Ectodermal cell (in vitro differentiated cells): ENCODE data around the gene SMAD6.
A peak's percentile ranks its signal among the peaks of the same experiment; 100 is the strongest.

Experiments used
- H3K27ac ChIP-seq: 2 replicates; pipeline ENCODE4 v1.7.0; 2013; ENCODE audit warnings: mild to moderate bottlenecking, low read depth, low read length; ENCODE audit not compliant: insufficient read depth, poor library complexity, severe bottlenecking
- H3K27me3 ChIP-seq: 2 replicates; pipeline ENCODE4 v1.7.0; 2013; ENCODE audit warnings: mild to moderate bottlenecking, low read length; ENCODE audit not compliant: insufficient read depth, control insufficient read depth, poor library complexity, severe bottlenecking
- H3K36me3 ChIP-seq: one replicate; pipeline ENCODE4 v1.7.0; 2013; ENCODE audit warnings: low read length; ENCODE audit not compliant: control insufficient read depth, insufficient read depth
- H3K4me1 ChIP-seq: one replicate; pipeline ENCODE4 v1.7.0; 2013; ENCODE audit warnings: low read length; ENCODE audit not compliant: control insufficient read depth, insufficient read depth
- H3K4me3 ChIP-seq: 2 replicates; pipeline ENCODE4 v1.7.0; 2013; ENCODE audit warnings: low read depth, low read length, control low read depth; ENCODE audit not compliant: insufficient read depth
- H3K9me3 ChIP-seq: 2 replicates; pipeline ENCODE4 v1.7.0; 2013; ENCODE audit warnings: mild to moderate bottlenecking, low read length, moderate library complexity; ENCODE audit not compliant: control insufficient read depth
- WGBS, 2 experiments: methylation state at CpG; one replicate each; pipeline ENCODE4 v1.1.7; 2013; ENCODE audit warnings: missing lambda C conversion rate in 2 of 2; 5-methylcytosine and 5-hydroxymethylcytosine counted together

SMAD6 gene

DNA sequence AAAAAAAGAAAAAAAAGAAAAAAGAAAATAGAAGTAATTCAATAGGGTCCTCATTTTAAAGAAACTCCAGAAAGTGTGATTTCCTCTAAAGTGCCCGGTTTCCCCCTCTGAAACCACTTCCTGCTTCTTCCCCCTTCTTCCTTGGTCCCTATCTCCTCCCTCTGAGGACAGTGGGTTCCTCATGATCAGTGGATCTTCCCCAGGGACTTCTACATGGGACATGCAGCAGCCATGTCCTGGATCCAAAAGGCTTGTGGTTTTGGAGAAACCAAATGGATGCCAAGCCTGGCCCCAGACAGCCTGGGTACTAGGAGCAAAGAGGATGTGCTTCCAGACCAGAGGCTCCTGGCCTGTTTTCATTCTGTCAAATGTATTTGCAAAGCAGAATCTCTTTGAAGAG lies 26.6 kb upstream of the SMAD6 start:
- Histone ChIP-seq H3K4me3 (no peak overlapping the region), H3K27me3 (no peaks in the 10 kb centered on the region), H3K27ac (no peak overlapping the region), H3K4me1 (peaks cover 23% of the 10 kb centered on the region), H3K36me3 (no peaks in the 10 kb centered on the region), H3K9me3 (no peaks in the 10 kb centered on the region)
- 91 to 96% methylated on average over 1 of the region's 1 CpG for WGBS, 2 experiments

DNA sequence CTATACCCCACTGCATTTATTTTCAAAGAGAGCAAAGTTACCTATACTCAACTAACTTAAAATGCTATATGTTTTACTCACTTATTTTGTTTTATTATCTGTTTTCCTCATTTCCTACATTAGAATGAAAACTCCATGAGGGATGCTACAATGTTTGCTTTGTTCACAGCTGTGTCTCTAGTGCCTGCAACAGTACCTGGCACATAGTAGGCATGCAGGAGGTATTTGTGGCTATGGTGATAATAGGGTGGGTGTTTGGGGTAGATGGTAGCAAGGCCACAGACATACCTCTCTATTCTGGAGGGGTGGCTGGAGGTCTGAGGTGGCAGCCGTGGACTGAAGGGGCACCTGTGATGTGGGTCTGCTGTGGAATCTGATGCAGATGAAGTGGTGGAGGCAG lies 24.7 kb upstream of the SMAD6 start:
- H3K4me1 ChIP-seq = peaks cover 23% of the 10 kb centered on the region
- H3K4me3 ChIP-seq = no peak overlapping the region
- H3K27ac ChIP-seq = no peak overlapping the region
- H3K27me3 ChIP-seq = no peaks in the 10 kb centered on the region
- WGBS, 2 experiments = 96 to 98% methylated on average over 1 of the region's 1 CpG
- H3K9me3 ChIP-seq = no peaks in the 10 kb centered on the region
- H3K36me3 ChIP-seq = no peaks in the 10 kb centered on the region

DNA sequence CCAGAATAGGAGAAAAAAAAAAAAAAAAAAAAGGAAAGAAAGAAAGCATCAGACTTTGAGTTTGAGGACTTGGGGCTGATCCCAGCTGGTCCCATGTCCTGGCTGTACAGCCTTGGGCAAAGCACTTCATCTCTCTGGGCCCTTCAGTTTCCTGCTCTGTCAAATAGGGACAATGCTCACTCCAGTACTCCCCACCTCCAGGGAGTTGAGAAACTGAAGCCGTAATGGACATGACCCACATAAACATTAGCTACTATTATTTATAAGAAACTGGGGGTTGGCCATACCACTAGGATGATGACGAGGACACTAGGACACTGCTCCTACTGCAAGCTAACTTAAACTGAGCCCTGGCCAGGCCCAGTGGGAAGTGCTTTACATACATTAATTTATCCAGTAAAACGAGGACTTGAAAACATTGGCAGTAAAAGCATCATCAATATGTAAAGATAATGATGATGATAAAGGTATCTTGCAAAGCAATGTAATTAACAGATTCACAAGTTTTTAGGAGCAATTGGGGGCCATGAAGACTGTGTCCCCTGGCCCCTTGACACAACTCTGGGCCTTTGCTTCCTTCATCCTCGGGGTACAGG lies 22.9 kb upstream of the SMAD6 start:
- Histone ChIP-seq H3K27ac (peak overlapping the region; percentile 20), H3K9me3 (no peaks in the 10 kb centered on the region), H3K4me1 (peaks cover 18% of the 10 kb centered on the region), H3K36me3 (no peaks in the 10 kb centered on the region), H3K27me3 (no peaks in the 10 kb centered on the region), H3K4me3 (no peak overlapping the region)
- 65 to 79% methylated on average over 2 to 4 of the region's 4 CpGs for WGBS, 2 experiments

DNA sequence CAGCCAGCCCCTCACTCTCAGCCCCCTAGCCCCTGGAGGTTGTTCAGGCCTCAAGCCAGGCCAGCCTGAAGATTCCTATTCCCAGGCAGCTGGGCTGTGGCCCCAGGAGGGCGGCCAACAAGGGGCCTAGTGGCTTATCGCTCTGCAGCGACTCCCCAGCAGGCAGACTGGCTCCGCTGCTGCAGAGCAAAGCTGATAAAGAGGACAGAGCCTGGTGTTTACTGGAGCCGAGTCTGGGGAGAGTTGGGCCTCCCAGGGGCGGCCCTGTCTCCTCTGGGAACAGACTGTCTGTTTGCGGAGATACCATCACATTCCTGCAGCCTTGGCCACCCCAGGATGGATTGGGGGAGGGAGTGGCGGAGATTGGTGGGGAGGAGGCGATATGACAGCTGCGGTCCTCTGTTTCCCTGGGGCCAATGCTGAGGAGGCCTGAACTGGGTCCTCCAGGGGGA lies 22.4 kb upstream of the SMAD6 start:
- no peak overlapping the region for H3K4me3 ChIP-seq
- 23 to 28% methylated on average over 10 of the region's 10 CpGs for WGBS, 2 experiments
- H3K27me3 ChIP-seq = no peaks in the 10 kb centered on the region
- peaks cover 18% of the 10 kb centered on the region for H3K4me1 ChIP-seq
- no peaks in the 10 kb centered on the region for H3K9me3 ChIP-seq
- peak overlapping the region; percentile 20 for H3K27ac ChIP-seq
- H3K36me3 ChIP-seq = no peaks in the 10 kb centered on the region

DNA sequence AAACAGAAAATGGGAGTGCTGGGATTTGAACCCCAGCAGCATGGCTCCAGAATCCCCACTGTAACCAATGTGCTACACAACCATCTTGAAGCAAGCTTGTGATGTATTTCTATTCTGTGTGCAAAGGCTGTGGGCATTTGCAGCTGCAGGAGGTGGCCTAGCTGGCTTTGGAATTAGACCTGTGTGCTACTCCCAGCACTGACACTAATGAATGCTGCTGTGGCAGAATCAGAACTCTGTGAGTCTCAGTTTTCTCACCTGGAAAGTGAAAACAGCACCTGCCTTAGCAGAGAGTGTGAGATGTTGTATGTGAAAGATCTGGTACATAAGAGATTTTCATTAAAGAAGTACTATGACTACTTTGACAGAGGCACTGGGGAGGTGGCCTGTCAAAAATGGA lies 21.5 kb upstream of the SMAD6 start:
- peaks cover 18% of the 10 kb centered on the region for H3K4me1 ChIP-seq
- no peaks in the 10 kb centered on the region for H3K36me3 ChIP-seq
- no peaks in the 10 kb centered on the region for H3K27me3 ChIP-seq
- H3K4me3 ChIP-seq = no peak overlapping the region
- no peaks in the 10 kb centered on the region for H3K9me3 ChIP-seq
- no peak overlapping the region for H3K27ac ChIP-seq

DNA sequence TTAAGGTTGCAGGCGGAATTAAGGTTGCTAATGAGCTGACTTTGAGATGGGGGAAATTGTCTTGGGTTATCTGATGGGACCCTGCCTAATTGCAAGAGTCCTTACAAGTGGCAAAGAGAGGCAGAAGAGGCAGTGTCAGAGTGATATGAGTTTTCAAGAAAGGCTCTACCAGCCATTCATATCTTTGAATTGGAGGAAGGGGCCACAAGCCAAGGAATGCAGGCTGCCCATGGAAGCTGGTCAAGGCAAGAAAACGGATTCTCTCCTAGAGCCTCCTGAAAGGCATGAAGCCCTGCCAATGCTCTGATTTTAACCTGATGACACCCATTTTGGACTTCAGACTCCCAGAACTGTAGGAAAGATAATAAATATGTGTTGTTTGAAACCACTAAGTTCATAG lies 20.6 kb upstream of the SMAD6 start:
- peaks cover 18% of the 10 kb centered on the region for H3K4me1 ChIP-seq
- 93 to 97% methylated on average over 2 of the region's 2 CpGs for WGBS, 2 experiments
- no peaks in the 10 kb centered on the region for H3K27me3 ChIP-seq
- H3K36me3 ChIP-seq = no peaks in the 10 kb centered on the region
- H3K9me3 ChIP-seq = no peaks in the 10 kb centered on the region
- no peak overlapping the region for H3K27ac ChIP-seq
- no peak overlapping the region for H3K4me3 ChIP-seq

DNA sequence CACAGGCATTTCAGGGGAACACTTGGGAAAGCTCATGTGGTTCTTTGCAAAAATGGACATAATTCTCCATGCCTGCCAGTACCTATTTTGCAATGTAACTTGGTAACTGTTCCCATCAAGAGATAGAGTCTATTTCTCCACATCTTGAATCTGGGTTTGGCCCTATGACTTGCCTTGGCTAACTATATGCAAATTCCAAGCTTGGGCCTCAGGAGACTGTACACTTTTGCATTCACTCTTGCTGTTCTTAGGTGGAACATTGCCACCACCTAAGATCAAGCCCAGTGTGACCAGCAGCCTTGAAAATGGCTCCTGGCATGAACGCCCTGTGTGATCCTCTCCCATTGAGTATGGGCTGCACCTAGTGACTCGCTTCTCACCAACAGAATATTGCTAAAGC lies 19.8 kb upstream of the SMAD6 start:
- Histone ChIP-seq H3K4me3 (no peak overlapping the region), H3K36me3 (no peaks in the 10 kb centered on the region), H3K27ac (no peak overlapping the region), H3K27me3 (no peaks in the 10 kb centered on the region), H3K9me3 (no peaks in the 10 kb centered on the region), H3K4me1 (peaks cover 18% of the 10 kb centered on the region)
- WGBS, 2 experiments = 95 to 98% methylated on average over 2 of the region's 2 CpGs

DNA sequence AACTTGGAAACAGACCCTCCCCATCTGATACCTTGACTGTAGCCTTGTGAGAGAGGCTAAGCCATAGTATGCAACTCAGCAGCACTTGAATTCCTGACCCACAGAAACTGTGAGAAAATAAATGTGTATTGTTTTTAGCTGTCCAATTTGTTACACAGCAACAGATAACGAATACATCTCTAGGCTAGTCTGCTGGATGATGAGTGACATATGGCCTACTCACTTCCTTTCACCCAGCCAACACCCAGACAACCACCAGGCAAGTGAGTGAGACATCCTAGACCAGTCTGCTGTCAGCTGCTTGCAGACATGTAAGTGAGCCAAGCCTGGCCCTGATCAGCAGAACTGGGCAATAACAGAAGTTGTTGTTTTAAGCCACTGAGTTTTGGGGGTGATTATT lies 19.2 kb upstream of the SMAD6 start:
- Histone ChIP-seq H3K27ac (no peak overlapping the region), H3K36me3 (no peaks in the 10 kb centered on the region), H3K9me3 (no peaks in the 10 kb centered on the region), H3K27me3 (no peaks in the 10 kb centered on the region), H3K4me1 (peaks cover 18% of the 10 kb centered on the region), H3K4me3 (no peak overlapping the region)
- 93 to 100% methylated on average over 1 of the region's 1 CpG for WGBS, 2 experiments

DNA sequence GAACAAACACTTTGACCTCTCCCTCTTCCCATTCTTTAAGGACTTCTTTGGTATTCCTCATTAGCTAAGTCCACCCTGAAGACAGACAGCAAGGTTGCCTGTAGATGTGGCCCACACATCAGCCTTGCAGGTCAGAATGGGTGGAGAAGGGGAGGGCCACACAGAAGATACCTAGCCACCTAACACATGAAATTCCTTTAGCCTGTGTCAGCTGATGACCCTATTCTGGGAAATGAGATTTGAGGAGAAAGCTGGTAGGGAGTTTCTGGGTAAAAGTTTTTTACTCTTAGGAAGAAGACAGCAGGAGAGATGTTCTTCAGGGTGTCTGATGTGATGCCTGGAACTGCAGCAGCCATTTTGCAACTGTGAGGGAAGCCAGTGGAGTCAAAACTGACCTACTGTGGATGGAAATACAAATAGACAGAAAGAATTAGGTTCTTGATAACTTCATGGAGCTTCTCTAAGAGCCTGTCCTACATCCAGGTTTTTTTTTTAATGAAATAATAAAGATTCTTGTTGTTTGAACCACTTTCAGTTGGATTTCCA lies 17.8 kb upstream of the SMAD6 start:
- no peak overlapping the region for H3K27ac ChIP-seq
- no peaks in the 10 kb centered on the region for H3K9me3 ChIP-seq
- H3K36me3 ChIP-seq = no peaks in the 10 kb centered on the region
- no peaks in the 10 kb centered on the region for H3K27me3 ChIP-seq
- H3K4me3 ChIP-seq = no peak overlapping the region
- H3K4me1 ChIP-seq = peaks cover 9% of the 10 kb centered on the region

DNA sequence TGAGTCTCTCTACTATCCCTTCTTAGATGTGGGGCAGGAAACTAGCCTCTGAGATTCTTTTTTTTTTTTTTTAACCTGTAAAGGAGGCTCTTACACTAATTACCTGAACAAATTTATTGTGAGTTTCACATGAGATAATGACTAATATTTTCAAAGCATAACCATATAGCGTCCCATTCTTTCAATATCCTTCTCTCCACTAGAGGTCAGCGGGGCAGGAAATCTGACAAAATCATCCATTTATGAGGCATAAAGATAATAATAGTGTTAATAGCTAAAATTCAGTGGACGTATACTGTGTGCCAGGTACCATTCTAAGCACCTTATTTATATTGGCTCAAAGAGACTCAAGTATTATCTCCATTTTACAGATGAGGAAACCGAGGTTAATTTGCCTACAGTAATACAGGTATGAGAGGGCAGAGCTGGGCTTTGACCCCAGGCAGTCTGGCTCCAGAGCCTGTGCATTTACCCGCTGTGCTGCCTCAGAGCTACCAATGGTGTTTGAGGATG lies 16.3 kb upstream of the SMAD6 start:
- H3K9me3 ChIP-seq = no peaks in the 10 kb centered on the region
- no peak overlapping the region for H3K27ac ChIP-seq
- H3K4me3 ChIP-seq = no peak overlapping the region
- no peaks in the 10 kb centered on the region for H3K27me3 ChIP-seq
- H3K36me3 ChIP-seq = no peaks in the 10 kb centered on the region
- no peaks in the 10 kb centered on the region for H3K4me1 ChIP-seq
- 89 to 91% methylated on average over 3 to 4 of the region's 5 CpGs for WGBS, 2 experiments
